Measurements from ENCODE around the gene CCDC88C.
"Not testable (repeated sequence)": the region's sequence is repeated elsewhere in the genome, so short reads cannot be mapped to it uniquely, and the experiment has no call there.

Gene CCDC88C

DNA sequence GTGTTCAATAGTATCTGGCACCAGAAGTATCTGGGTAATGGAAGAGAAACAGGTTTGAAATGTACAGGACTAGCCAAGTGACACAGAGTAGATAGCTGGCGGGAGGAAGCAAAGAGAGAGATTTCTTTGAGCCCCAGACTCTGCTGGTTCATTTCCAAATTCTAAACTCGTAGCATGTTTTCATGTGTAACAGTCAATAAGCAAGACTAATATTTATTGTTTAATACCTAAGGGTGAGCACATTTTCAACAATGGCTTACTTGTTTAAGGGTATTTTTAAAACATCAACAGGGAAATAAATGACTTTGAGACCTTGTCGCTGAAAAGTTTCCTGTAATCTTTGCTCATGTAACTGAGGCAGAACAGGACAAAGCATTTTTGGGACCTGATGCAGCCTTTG, 11.8 kb upstream of the CCDC88C start:
- H3K27ac ChIP-seq = no peak overlapping the region
- TF ChIP-seq, protein P1, sequence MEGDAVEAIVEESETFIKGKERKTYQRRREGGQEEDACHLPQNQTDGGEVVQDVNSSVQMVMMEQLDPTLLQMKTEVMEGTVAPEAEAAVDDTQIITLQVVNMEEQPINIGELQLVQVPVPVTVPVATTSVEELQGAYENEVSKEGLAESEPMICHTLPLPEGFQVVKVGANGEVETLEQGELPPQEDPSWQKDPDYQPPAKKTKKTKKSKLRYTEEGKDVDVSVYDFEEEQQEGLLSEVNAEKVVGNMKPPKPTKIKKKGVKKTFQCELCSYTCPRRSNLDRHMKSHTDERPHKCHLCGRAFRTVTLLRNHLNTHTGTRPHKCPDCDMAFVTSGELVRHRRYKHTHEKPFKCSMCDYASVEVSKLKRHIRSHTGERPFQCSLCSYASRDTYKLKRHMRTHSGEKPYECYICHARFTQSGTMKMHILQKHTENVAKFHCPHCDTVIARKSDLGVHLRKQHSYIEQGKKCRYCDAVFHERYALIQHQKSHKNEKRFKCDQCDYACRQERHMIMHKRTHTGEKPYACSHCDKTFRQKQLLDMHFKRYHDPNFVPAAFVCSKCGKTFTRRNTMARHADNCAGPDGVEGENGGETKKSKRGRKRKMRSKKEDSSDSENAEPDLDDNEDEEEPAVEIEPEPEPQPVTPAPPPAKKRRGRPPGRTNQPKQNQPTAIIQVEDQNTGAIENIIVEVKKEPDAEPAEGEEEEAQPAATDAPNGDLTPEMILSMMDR (IDR thresholded peaks at IDR 0.05) = no peak
- no peak for DNase-seq (ENCODE audit: low spot score)
- no peak overlapping the region for H3K4me3 ChIP-seq

DNA sequence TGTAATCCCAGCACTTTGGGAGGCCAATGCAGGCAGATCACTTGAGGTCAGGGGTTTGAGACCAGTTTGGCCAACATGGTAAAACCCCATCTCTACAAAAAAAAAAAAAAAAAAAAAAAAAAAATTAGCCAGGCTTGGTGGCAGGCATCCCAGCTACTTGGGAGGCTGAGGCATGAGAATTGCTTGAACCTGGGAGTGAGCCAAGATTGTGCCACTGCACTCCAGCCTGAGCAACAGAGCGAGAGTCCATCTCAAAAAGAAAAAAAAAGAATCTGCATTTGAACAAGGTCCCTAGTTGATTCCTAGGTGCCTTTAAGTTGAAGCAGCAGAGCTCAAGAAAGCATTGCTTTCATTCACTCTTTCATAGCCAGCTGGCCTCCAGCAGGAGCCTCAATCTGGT, 11.3 kb upstream of the CCDC88C start:
- H3K27ac ChIP-seq; DNase-seq (ENCODE audit: low spot score): not testable (repeated sequence)

DNA sequence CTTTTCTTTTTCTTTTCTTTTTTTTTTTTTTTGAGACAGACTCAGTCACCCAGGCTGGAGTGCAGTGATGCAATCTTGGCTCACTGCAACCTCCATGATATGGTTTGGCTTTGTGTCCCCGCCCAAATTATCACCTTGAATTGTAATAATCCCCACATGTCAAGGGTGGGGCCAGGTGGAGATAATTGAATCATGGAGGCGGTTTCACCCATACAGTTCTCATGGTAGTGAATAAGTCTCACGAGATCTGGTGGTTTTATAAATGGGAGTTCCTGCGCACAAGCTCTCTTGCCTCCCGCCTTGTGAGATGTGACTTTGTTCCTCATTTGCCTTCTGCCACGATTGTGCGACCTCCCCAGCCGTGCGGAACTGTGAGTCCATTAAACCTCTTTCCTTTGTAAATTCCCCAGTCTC, 7.9 kb upstream of the CCDC88C start:
- DNase-seq (ENCODE audit: low spot score); H3K4me3 ChIP-seq: not testable (repeated sequence)

More for the DNA sequence above, 11.3 kb upstream of the CCDC88C start:
- not testable (repeated sequence) for H3K4me3 ChIP-seq

DNA sequence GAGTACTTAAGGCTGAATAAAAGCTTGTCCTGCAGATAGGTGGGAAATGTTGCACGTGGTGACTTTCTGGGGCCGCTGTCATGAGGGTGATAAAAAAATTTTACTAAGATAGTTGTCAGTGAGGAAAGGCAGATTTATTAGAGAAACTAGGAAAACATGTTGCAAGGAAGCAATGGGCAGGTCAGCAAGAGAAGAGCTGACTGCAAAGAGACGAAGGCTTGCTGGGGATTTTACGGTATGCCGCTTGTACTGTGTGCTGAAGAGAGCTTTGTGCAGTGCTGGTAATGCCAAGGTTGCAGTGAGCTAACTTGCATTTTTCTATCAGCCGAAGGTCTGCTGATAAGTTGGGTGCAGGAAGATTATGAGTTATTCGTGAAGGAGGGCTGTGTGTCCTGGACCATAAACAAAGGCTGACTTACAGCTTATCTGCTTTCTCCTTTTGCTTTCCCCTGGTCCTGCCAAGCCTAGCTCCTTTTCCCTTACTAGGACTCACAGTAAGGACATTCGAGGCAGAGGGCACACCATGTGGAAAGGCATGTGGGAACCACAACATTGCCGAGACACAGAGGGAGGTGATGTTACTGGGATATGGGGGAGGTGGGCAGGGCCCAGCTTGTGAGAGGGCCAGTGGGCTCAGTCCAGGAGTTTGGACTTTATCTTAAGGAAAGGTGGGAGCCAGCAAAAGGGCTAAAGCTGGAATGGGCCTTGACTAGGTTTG, 7.4 kb upstream of the CCDC88C start:
- H3K27ac ChIP-seq = no peak overlapping the region
- H3K4me3 ChIP-seq = no peak overlapping the region
- TF ChIP-seq, protein P1 (IDR thresholded peaks at IDR 0.05) = no peak
- DNase-seq (ENCODE audit: low spot score) = no peak

More for the DNA sequence above, 7.9 kb upstream of the CCDC88C start:
- not testable (repeated sequence) for H3K27ac ChIP-seq

DNA sequence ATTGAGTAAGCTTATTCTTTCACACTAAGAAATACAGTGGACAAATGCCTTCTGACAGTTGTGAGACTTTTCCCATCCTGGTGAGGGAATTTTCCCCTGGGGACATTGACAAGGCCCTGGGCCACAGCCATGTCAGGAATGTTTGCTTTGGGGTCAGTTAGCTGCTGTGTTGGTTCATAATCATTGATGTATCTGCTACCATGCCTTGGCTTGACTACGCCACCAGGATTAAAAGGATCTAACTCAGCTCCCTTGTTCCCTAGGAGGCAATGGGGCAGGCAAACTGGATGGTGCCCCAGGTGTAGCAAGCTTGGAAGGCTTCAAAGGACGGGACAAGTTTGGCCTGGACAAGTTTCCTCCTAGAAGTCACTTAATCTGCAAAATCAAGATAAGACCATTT, 3.1 kb upstream of the CCDC88C start:
- TF ChIP-seq, protein P1 (IDR thresholded peaks at IDR 0.05) = no peak
- no peak overlapping the region for H3K27ac ChIP-seq
- DNase-seq (ENCODE audit: low spot score) = no peak
- no peak overlapping the region for H3K4me3 ChIP-seq

DNA sequence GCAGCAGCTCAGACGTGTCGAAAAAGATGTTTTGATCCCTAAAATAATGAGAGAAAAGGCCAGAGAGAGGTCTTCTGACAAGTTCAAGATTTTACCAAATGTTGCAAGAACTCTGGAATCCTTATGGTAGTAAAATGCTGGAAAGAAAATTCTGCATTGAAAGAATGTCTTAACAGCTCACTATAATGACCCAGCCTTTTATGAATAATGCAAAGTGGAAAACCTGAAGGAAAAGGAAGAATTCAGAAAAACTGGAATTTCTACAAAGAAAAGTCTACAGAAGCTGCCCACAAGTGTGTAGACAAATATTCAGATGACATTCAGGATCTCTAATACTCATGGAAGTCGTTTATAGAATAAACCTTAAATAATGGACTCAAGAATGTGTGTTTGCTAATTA, 1.8 kb upstream of the CCDC88C start:
- Histone ChIP-seq H3K27ac (no peak overlapping the region), H3K4me3 (no peak overlapping the region)
- TF ChIP-seq, protein P1 (IDR thresholded peaks at IDR 0.05) = no peak
- no peak for DNase-seq (ENCODE audit: low spot score)

DNA sequence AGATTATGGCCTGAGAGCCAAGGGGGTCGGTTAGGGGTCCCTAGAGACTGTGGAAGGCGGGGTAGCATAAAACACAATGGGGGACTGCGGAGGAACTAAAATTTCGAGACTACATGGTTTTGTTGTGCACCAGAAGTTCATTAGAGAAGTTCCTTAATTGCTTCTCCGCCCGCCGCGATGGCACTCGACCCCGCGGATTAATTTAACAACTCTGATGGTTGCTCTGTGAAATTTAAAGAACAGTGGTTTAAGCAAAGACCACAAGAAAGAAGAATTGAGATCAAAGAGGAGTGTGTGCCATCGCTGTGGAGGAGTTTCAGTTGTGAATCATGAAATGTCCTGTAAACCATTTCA, 1.4 kb upstream of the CCDC88C start:
- TF ChIP-seq, protein P1 (IDR thresholded peaks at IDR 0.05) = no peak
- Histone ChIP-seq H3K27ac (no peak overlapping the region), H3K4me3 (peak overlapping the region; percentile 76)
- no peak for DNase-seq (ENCODE audit: low spot score)

DNA sequence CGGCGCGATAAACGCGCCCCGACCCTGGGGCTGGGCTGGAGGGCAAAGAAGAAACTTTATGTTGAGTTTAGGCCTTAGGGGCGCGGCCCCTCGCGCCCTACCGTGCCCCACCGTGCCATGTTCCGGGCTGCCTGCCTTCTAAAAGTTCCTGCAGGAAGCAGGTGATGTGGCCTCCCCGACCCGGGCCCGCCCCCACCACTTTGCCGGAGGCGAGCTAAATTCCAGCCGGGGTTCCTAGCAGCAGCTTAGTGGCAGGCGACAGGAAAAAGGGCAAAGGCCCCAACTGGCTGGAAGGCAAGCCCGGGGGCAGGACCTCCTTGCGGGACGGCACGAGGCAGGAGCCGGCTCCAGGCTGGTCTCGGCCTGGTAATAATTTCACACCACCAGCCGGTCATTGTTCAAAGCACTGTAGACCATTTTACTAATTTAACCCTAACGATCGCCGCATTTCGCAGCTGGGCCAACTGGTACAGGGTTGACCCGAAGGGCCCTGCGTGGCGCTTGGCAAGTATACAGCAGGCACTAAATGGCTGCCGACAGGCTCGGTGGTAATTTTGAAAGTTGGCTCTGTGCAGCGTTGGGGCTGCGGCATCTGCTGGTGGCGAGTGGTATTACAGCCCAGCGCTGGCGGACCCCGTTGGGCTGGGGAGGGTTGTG, 895 bp upstream of the CCDC88C start:
- no peak for DNase-seq (ENCODE audit: low spot score)
- TF ChIP-seq, protein P1 (IDR thresholded peaks at IDR 0.05) = peak; percentile 95
- Histone ChIP-seq H3K27ac (no peak overlapping the region), H3K4me3 (peak overlapping the region; percentile 76)
